ENCODE data around the gene AURKAIP1. TPM values are rescaled to one million over a fixed set of nuclear protein-coding genes. Genes with fewer than 3 reads are reported as not detected.
A peak's percentile ranks its signal among the peaks of the same experiment; 100 is the strongest.

AURKAIP1 gene
- total RNA-seq, 1 experiment from 2014 or later, result 196 TPM

GRCh38 chr1:1358433-1359271 is 16.4 kb downstream of the AURKAIP1 start, which contains the start of gene MXRA8:
MXRA8 (minus strand) TSS chr1:1358555; CDS start chr1:1358504, 51 bp downstream.
- Histone ChIP-seq H3K4ac (ENCODE audit: low read depth, low read length) (no peak within 1 kb of the TSS), H3K23ac (ENCODE audit: insufficient read length, low read depth, low read length) (no peak within 1 kb of the TSS), H4K20me1 (ENCODE audit: control insufficient read depth, insufficient read depth, insufficient read length) (no peaks in the 10 kb centered on the region), H3K9me3 (ENCODE audit: control insufficient read depth, low read depth, low read length) (no peaks in the 10 kb centered on the region), H3T11ph (ENCODE audit: low read length) (no peak within 1 kb of the TSS), H3K18ac (ENCODE audit: insufficient read length, low read depth, low read length) (peak within 1 kb of the TSS; percentile 36), H3K14ac (ENCODE audit: insufficient read depth, low read length) (peak within 1 kb of the TSS; percentile 59; the same call in 1 of the 2 replicates), H3K9ac (ENCODE audit: extremely low read depth, insufficient read length, low read length) (no peak within 1 kb of the TSS), H3K27ac (ENCODE audit: insufficient read length, low read depth, low read length) (no peak within 1 kb of the TSS), H3K56ac (ENCODE audit: insufficient read length, low read depth, low read length) (no peak within 1 kb of the TSS), H4K8ac (replicated peaks; ENCODE audit: insufficient read length, low read depth, low read length) (no peak within 1 kb of the TSS), H3K79me1 (ENCODE audit: insufficient read depth, low read depth, low read length, poor library complexity, severe bottlenecking) (no peaks in the 10 kb centered on the region), H4K5ac (ENCODE audit: insufficient read length, low read depth, low read length) (no peak within 1 kb of the TSS), H3K4me1 (ENCODE audit: insufficient read depth, low read length) (peaks cover 2% of the 10 kb centered on the region; the same call in 1 of the 2 replicates), H2BK15ac (ENCODE audit: low read depth, low read length) (no peak within 1 kb of the TSS; the same call in 1 of the 2 replicates), H3K4me2 (ENCODE audit: insufficient read depth, insufficient read length, low read length) (no peak within 1 kb of the TSS), H3K23me2 (ENCODE audit: insufficient read length, low read depth, low read length, poor library complexity, severe bottlenecking) (peaks cover 7% of the 10 kb centered on the region), H2BK5ac (ENCODE audit: insufficient read length, low read length) (no peak within 1 kb of the TSS), H3K27me3 (ENCODE audit: insufficient read depth, low read length) (peaks cover 4% of the 10 kb centered on the region; the same call in 1 of the 2 replicates), H4K91ac (ENCODE audit: insufficient read length, low read depth, low read length) (no peak within 1 kb of the TSS), H2AK5ac (ENCODE audit: insufficient read length, low read length) (no peak within 1 kb of the TSS), H2BK120ac (ENCODE audit: low read depth, low read length, poor library complexity, severe bottlenecking) (no peak within 1 kb of the TSS), H2AFZ (ENCODE audit: low read length) (no peak within 1 kb of the TSS), H2BK12ac (ENCODE audit: insufficient read length, low read depth, low read length) (no peak within 1 kb of the TSS), H2BK20ac (ENCODE audit: low read depth, low read length, poor library complexity, severe bottlenecking) (no peak within 1 kb of the TSS), H3K79me2 (ENCODE audit: insufficient read depth, low read length) (no peaks in the 10 kb centered on the region)
- Mint-ChIP-seq H3K36me3 (ENCODE audit: insufficient read depth in 1 of 3, low read depth in 3 of 3) (no peaks in the 10 kb centered on the region), H3K4me3 (peak within 1 kb of the TSS in 1 of 2 experiments; percentile 42; a peak in 4 of 5 replicates), H3K27me3 (ENCODE audit: low read depth) (peaks cover 43% of the 10 kb centered on the region), H3K27ac (peak within 1 kb of the TSS in 2 of 3 experiments; percentile 28 to 77; a peak in 3 of 7 replicates), H3K4me1 (peaks cover 24 to 46% of the 10 kb centered on the region in 2 experiments), H3K9me3 (no peaks in the 10 kb centered on the region; a peak in 2 of 5 replicates)
- DNase-seq, result peak; percentile 66
- no peak for TF ChIP-seq CTCF (conservative IDR thresholded peaks at IDR 0.05)
- no CpG with 5 or more reads among the region's 29 CpGs for WGBS (ENCODE audit: extremely low coverage, insufficient read length, low lambda C conversion rate)

Measured in H9 (cell line).